ENCODE results near the gene ACP2. TPM values are rescaled to one million over a fixed set of nuclear protein-coding genes. Genes with fewer than 3 reads are reported as not detected.
A peak's percentile ranks its signal among the peaks of the same experiment; 100 is the strongest.

ACP2 gene
- total and polyA plus RNA-seq, 9 of the 15 experiments (the other 6 are each of a cell fraction or from before 2014, with no cell fraction given) = 1.9 to 20.0 (median 11.6) TPM

- TF ChIP-seq ZNF639 (CRISPR knock-in tag; conservative IDR thresholded peaks at IDR 0.05 in 1 of 2, IDR thresholded peaks at IDR 0.05 in 1 of 2) = peak in 1 of 2 experiments; percentile 73; a peak in 2 of 4 replicates
- peak; percentile 30; the same call in 1 of the 2 replicates for TF ChIP-seq ZNF407 (IDR thresholded peaks at IDR 0.05; ENCODE audit: low read depth)
- peak; percentile 61; the same call in 1 of the 2 replicates for TF ChIP-seq E2F1 (CRISPR knock-in tag; IDR thresholded peaks at IDR 0.05)
- no peak for TF ChIP-seq HDAC6 (IDR thresholded peaks at IDR 0.05; ENCODE audit: low read depth, low read length)
- no peak for TF ChIP-seq SRSF7 (optimal IDR thresholded peaks at IDR 0.05; ENCODE audit: low read depth, low read length)
- TF ChIP-seq ZNF263 (CRISPR knock-in tag; IDR thresholded peaks at IDR 0.05; ENCODE audit: borderline replicate concordance) = peak; percentile 76; the same call in 1 of the 2 replicates
- TF ChIP-seq DDX20 (tag; IDR thresholded peaks at IDR 0.05; ENCODE audit: low read depth) = no peak
- TF ChIP-seq CTBP1 (IDR thresholded peaks at IDR 0.05; ENCODE audit: borderline replicate concordance) = peak; percentile 92
- no peak for TF ChIP-seq ZKSCAN8 (CRISPR knock-in tag; IDR thresholded peaks at IDR 0.05)
- TF ChIP-seq NCOR1 (IDR thresholded peaks at IDR 0.05) = peak; percentile 60
- TF ChIP-seq SPI1 (IDR thresholded peaks at IDR 0.05; ENCODE audit: borderline replicate concordance, low read depth, low read length) = no peak
- TF ChIP-seq ZBTB26 (CRISPR knock-in tag; IDR thresholded peaks at IDR 0.05) = no peak
- peak; percentile 89 for TF ChIP-seq SIN3B (IDR thresholded peaks at IDR 0.05; ENCODE audit: low read depth)
- TF ChIP-seq ZBED1 (IDR thresholded peaks at IDR 0.05) = no peak; the same call in 1 of the 2 replicates
- no peak for TF ChIP-seq FUS (optimal IDR thresholded peaks at IDR 0.05; ENCODE audit: low read depth, low read length)
Observed at GRCh38 chr11:47248664-47249377, at the start of gene ACP2 (continued).

All from K562 (cell line).